Fibroblast of lung (primary cell): ENCODE data around the gene GINS1. TPM values are rescaled to one million over a fixed set of nuclear protein-coding genes. Genes with fewer than 3 reads are reported as not detected.
A peak's percentile ranks its signal among the peaks of the same experiment; 100 is the strongest.

ENCODE experiments used
- DNase-seq, 2 donors: peaks; one replicate each; pipeline versions ENCODE4 v3.0.0 to v3.0.0-alpha.2; 2010; ENCODE audit warnings: low read depth in 2 of 2
- H2AFZ ChIP-seq: 2 replicates; pipeline ENCODE4 v1.5.1; 2012; ENCODE audit warnings: low read length, control low read depth, inconsistent platforms
- H3K27ac ChIP-seq: 2 replicates; pipeline ENCODE4 v1.5.1; 2011; ENCODE audit warnings: low read length, control low read depth; ENCODE audit not compliant: insufficient read depth
- H3K27me3 ChIP-seq: 2 replicates; pipeline ENCODE4 v1.5.1; 2011; ENCODE audit warnings: mild to moderate bottlenecking, low read length; ENCODE audit not compliant: control insufficient read depth, insufficient read depth
- H3K36me3 ChIP-seq: 2 replicates; pipeline ENCODE4 v1.5.1; 2011; ENCODE audit warnings: low read length; ENCODE audit not compliant: control insufficient read depth, insufficient read depth
- H3K4me1 ChIP-seq: 2 replicates; pipeline ENCODE4 v1.5.1; 2011; ENCODE audit warnings: low read length; ENCODE audit not compliant: control insufficient read depth, insufficient read depth; ENCODE audit errors: extremely low read depth
- H3K4me2 ChIP-seq: 2 replicates; pipeline ENCODE4 v1.5.1; 2011; ENCODE audit warnings: low read length, control low read depth; ENCODE audit not compliant: insufficient read depth; ENCODE audit errors: extremely low read depth
- H3K4me3 ChIP-seq, 4 experiments: fragments of 200-600 bp in 1 of 4; sonication (generic) in 1 of 4; replicated peaks in 1 of 4; 2 replicates each; pipeline ENCODE4 v1.5.1; 2011 to 2016; ENCODE audit warnings: low read length in 4 of 4, low read depth in 3 of 4, mild to moderate bottlenecking in 3 of 4, control low read depth in 2 of 4, inconsistent platforms in 1 of 4, mixed read lengths in 1 of 4; ENCODE audit not compliant: insufficient read depth in 1 of 4; ENCODE audit errors: control extremely low read depth in 1 of 4
- H3K79me2 ChIP-seq: 2 replicates; pipeline ENCODE4 v1.5.1; 2012; ENCODE audit warnings: mild to moderate bottlenecking, low read length, inconsistent platforms; ENCODE audit not compliant: control insufficient read depth, insufficient read depth
- H3K9ac ChIP-seq: 2 replicates; pipeline ENCODE4 v1.5.1; 2011; ENCODE audit warnings: mild to moderate bottlenecking, low read length, control low read depth; ENCODE audit not compliant: insufficient read depth
- H3K9me3 ChIP-seq: 2 replicates; pipeline ENCODE4 v1.5.1; 2012; ENCODE audit warnings: low read depth, low read length; ENCODE audit not compliant: control insufficient read depth, insufficient read depth
- H4K20me1 ChIP-seq: 2 replicates; pipeline ENCODE4 v1.5.1; 2011; ENCODE audit warnings: low read length; ENCODE audit not compliant: control insufficient read depth, insufficient read depth; ENCODE audit errors: extremely low read depth
- CTCF ChIP-seq, 2 donors: IDR thresholded peaks in 1 of 2; conservative IDR thresholded peaks in 1 of 2; 1 replicate in 1 of 2; 2 replicates in 1 of 2; pipeline ENCODE4 v1.5.1; 2011 to 2012; ENCODE audit warnings: low read length in 2 of 2, control low read depth in 1 of 2, inconsistent platforms in 1 of 2, low read depth in 1 of 2, mild to moderate bottlenecking in 1 of 2
- EZH2 ChIP-seq: IDR thresholded peaks from 2 replicates; pipeline ENCODE4 v1.5.1; 2012; ENCODE audit warnings: low read length, control low read depth, mild to moderate bottlenecking; ENCODE audit errors: missing control alignments
- polyA plus RNA-seq, 2 donors: library from polyadenylated mRNA; depleted of rRNA in 1 of 2; stranded (reverse) in 1 of 2; unstranded in 1 of 2; fragments of >200 nt; gene quantifications; 2 replicates each; pipeline ENCODE4 v1.2.1, GENCODE V29; 2011 to 2012; ENCODE audit warnings: missing spikeins in 1 of 2
- total RNA-seq: library from RNA; depleted of rRNA; stranded (reverse); fragments of >200 nt; gene quantifications from 2 replicates; pipeline ENCODE4 v1.2.1, GENCODE V29; 2014

GINS1 gene
- total and polyA plus RNA-seq, 2 donors (not counting 1 experiment from before 2014, with no cell fraction given): 3.0 to 5.6 TPM

GRCh38 chr20:25484911-25485511 is 77.5 kb downstream of the GINS1 start:
- no peaks in the 10 kb centered on the region for H3K27me3 ChIP-seq
- no peak for DNase-seq
- H3K4me1 ChIP-seq: no peaks in the 10 kb centered on the region
- no peak overlapping the region for H3K27ac ChIP-seq
- H2AFZ ChIP-seq: no peak overlapping the region
- TF ChIP-seq CTCF (conservative IDR thresholded peaks at IDR 0.05 in 1 of 2, IDR thresholded peaks at IDR 0.05 in 1 of 2; ENCODE audit: low read depth in 1 of 2, low read length in 2 of 2): no peak
- TF ChIP-seq EZH2: no peak
- H3K9ac ChIP-seq: no peak overlapping the region
- no peak overlapping the region for H3K4me3 ChIP-seq
- H3K4me2 ChIP-seq: no peak overlapping the region
- H3K9me3 ChIP-seq: no peaks in the 10 kb centered on the region
- no peaks in the 10 kb centered on the region for H4K20me1 ChIP-seq
- H3K36me3 ChIP-seq: peaks cover 7% of the 10 kb centered on the region
- H3K79me2 ChIP-seq: no peaks in the 10 kb centered on the region

- Histone ChIP-seq H3K4me1 (no peaks in the 10 kb centered on the region), H3K27ac (no peak overlapping the region), H3K79me2 (no peaks in the 10 kb centered on the region), H3K27me3 (no peaks in the 10 kb centered on the region), H3K9ac (no peak overlapping the region), H3K4me2 (no peak overlapping the region), H3K9me3 (no peaks in the 10 kb centered on the region), H4K20me1 (no peaks in the 10 kb centered on the region), H3K4me3 (no peak overlapping the region), H3K36me3 (peaks cover 6% of the 10 kb centered on the region), H2AFZ (no peak overlapping the region)
- no peak for TF ChIP-seq EZH2
- no peak for TF ChIP-seq CTCF (conservative IDR thresholded peaks at IDR 0.05 in 1 of 2, IDR thresholded peaks at IDR 0.05 in 1 of 2; ENCODE audit: low read depth in 1 of 2, low read length in 2 of 2)
- no peak for DNase-seq
Measured at GRCh38 chr20:25485872-25486271, 78.4 kb downstream of the GINS1 start.

DNA sequence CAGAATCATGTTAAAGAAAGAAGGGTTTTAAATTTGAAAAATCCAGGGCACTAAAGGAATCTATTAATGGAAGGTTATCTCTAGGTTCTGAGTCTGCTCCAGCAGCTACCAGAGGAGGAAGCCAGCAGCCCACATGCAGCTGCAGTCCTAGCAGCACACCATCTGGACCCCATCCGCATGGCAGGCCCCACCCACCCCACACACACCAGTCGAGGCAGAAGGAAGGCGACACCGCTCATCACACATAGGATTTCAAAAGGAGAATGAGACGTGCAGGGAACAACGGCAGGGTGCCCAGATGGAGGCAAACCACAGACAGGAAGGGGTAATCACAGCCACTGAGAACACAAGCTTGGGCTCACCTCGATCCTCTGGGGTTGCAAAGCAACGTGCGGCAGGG is 78.9 kb downstream of the GINS1 start:
- TF ChIP-seq CTCF (conservative IDR thresholded peaks at IDR 0.05 in 1 of 2, IDR thresholded peaks at IDR 0.05 in 1 of 2; ENCODE audit: low read depth in 1 of 2, low read length in 2 of 2): no peak
- TF ChIP-seq EZH2: no peak
- Histone ChIP-seq H2AFZ (no peak overlapping the region), H3K27ac (no peak overlapping the region), H4K20me1 (no peaks in the 10 kb centered on the region), H3K27me3 (no peaks in the 10 kb centered on the region), H3K4me1 (no peaks in the 10 kb centered on the region), H3K4me3 (no peak overlapping the region), H3K36me3 (peaks cover 4% of the 10 kb centered on the region), H3K9ac (no peak overlapping the region), H3K4me2 (no peak overlapping the region), H3K79me2 (no peaks in the 10 kb centered on the region), H3K9me3 (no peaks in the 10 kb centered on the region)
- peak; percentile 22 for DNase-seq
